HepG2 (cell line): ENCODE results near the gene PITHD1. TPM values are rescaled to one million over a fixed set of nuclear protein-coding genes. Genes with fewer than 3 reads are reported as not detected.

Experiments
- ATF3 ChIP-seq: sonication (generic); formaldehyde crosslinking; IDR thresholded peaks from 2 replicates; pipeline ENCODE4 v1.4.0; 2020; ENCODE audit warnings: missing genetic modification reagents
- ATF7 ChIP-seq, 2 experiments: fragments of 450-650 bp in 1 of 2; sonication (generic) in 1 of 2; formaldehyde crosslinking in 1 of 2; IDR thresholded peaks; 2 replicates each; pipeline versions ENCODE4 v1.4.0 to v1.6.1; 2016 to 2020; ENCODE audit warnings: antibody characterized with exemption in 1 of 2, mild to moderate bottlenecking in 1 of 2, missing genetic modification reagents in 1 of 2
- CENPX ChIP-seq: sonication (generic); formaldehyde crosslinking; IDR thresholded peaks from 2 replicates; pipeline ENCODE4 v1.9.0; 2021; ENCODE audit warnings: mild to moderate bottlenecking, missing genetic modification reagents, moderate library complexity
- FOXM1 ChIP-seq: sonication (generic); formaldehyde crosslinking; IDR thresholded peaks from 2 replicates; pipeline ENCODE4 v1.5.0; 2020; ENCODE audit warnings: missing genetic modification reagents
- GATA4 ChIP-seq: sonication (generic); IDR thresholded peaks from 2 replicates; pipeline ENCODE4 v1.6.1; 2016; ENCODE audit warnings: antibody characterized with exemption, low read depth, borderline replicate concordance
- MZF1 ChIP-seq: sonication (generic); formaldehyde crosslinking; IDR thresholded peaks from 2 replicates; pipeline ENCODE4 v1.8.1; 2023; ENCODE audit warnings: mild to moderate bottlenecking, missing genetic modification reagents, borderline replicate concordance
- RBFOX2 ChIP-seq: fragments of 200-400 bp; formaldehyde crosslinking; IDR thresholded peaks from 2 replicates; pipeline ENCODE4 v1.6.1; 2017; ENCODE audit warnings: low read depth, mild to moderate bottlenecking, low read length
- RELA ChIP-seq: sonication (generic); formaldehyde crosslinking; IDR thresholded peaks from 2 replicates; pipeline ENCODE4 v1.4.0; 2020; ENCODE audit warnings: missing genetic modification reagents
- RXRB ChIP-seq: IDR thresholded peaks from 2 replicates; pipeline ENCODE4 v1.6.1; 2016; ENCODE audit warnings: borderline replicate concordance, missing genetic modification reagents, missing compliant biosample characterization
- SCMH1 ChIP-seq: sonication (generic); formaldehyde crosslinking; IDR thresholded peaks from 2 replicates; pipeline ENCODE4 v1.9.0; 2021; ENCODE audit warnings: missing genetic modification reagents, mild to moderate bottlenecking, borderline replicate concordance
- SIN3A ChIP-seq: IDR thresholded peaks from 2 replicates; pipeline ENCODE4 v1.6.1; 2011; ENCODE audit warnings: low read depth, mild to moderate bottlenecking, control low read depth, low read length, borderline replicate concordance
- SKIL ChIP-seq: sonication (generic); formaldehyde crosslinking; IDR thresholded peaks from 2 replicates; pipeline ENCODE4 v1.8.0; 2022; ENCODE audit warnings: missing genetic modification reagents, mild to moderate bottlenecking, moderate library complexity, borderline replicate concordance
- SMAD9 ChIP-seq: sonication (generic); formaldehyde crosslinking; IDR thresholded peaks from 2 replicates; pipeline ENCODE4 v1.5.1; 2020; ENCODE audit warnings: mild to moderate bottlenecking, missing genetic modification reagents
- SOX5 ChIP-seq: IDR thresholded peaks from 2 replicates; pipeline ENCODE4 v1.6.1; 2016; ENCODE audit warnings: borderline replicate concordance
- TARDBP ChIP-seq: sonication (generic); formaldehyde crosslinking; IDR thresholded peaks from 2 replicates; pipeline ENCODE4 v1.8.0; 2022; ENCODE audit warnings: mild to moderate bottlenecking, missing genetic modification reagents
- ZBTB37 ChIP-seq: sonication (generic); formaldehyde crosslinking; IDR thresholded peaks from 2 replicates; pipeline ENCODE4 v1.4.0; 2020; ENCODE audit warnings: mild to moderate bottlenecking, missing genetic modification reagents
- ZFP36 ChIP-seq: fragments of 150-350 bp; IDR thresholded peaks from 2 replicates; pipeline ENCODE4 v1.6.1; 2018; ENCODE audit warnings: borderline replicate concordance, low read length, low read depth; ENCODE audit not compliant: partially characterized antibody
- ZKSCAN8 ChIP-seq: IDR thresholded peaks from 2 replicates; pipeline ENCODE4 v1.6.1; 2016; ENCODE audit warnings: borderline replicate concordance, missing genetic modification reagents, missing compliant biosample characterization
- ZNF317 ChIP-seq: sonication (generic); formaldehyde crosslinking; IDR thresholded peaks from 2 replicates; pipeline ENCODE4 v1.5.0; 2020; ENCODE audit warnings: mild to moderate bottlenecking, missing genetic modification reagents
- ZNF34 ChIP-seq: sonication (generic); formaldehyde crosslinking; IDR thresholded peaks from 2 replicates; pipeline ENCODE4 v1.4.0; 2020; ENCODE audit warnings: mild to moderate bottlenecking, missing genetic modification reagents, borderline replicate concordance
- ZNF350 ChIP-seq: sonication (generic); formaldehyde crosslinking; IDR thresholded peaks from 2 replicates; pipeline ENCODE4 v1.4.0; 2020; ENCODE audit warnings: mild to moderate bottlenecking, low read depth, missing genetic modification reagents, borderline replicate concordance
- ZNF354B ChIP-seq: sonication (generic); formaldehyde crosslinking; IDR thresholded peaks from 2 replicates; pipeline ENCODE4 v1.8.0; 2022; ENCODE audit warnings: mild to moderate bottlenecking, missing genetic modification reagents
- ZNF383 ChIP-seq: sonication (generic); formaldehyde crosslinking; IDR thresholded peaks from 2 replicates; pipeline ENCODE4 v1.4.0; 2020; ENCODE audit warnings: missing genetic modification reagents, mild to moderate bottlenecking, borderline replicate concordance
- ZNF431 ChIP-seq: sonication (generic); formaldehyde crosslinking; IDR thresholded peaks from 2 replicates; pipeline ENCODE4 v1.9.0; 2022; ENCODE audit warnings: missing genetic modification reagents, low read depth, mild to moderate bottlenecking, borderline replicate concordance
- ZNF562 ChIP-seq: sonication (generic); formaldehyde crosslinking; IDR thresholded peaks from 2 replicates; pipeline ENCODE4 v1.8.0; 2022; ENCODE audit warnings: missing genetic modification reagents, borderline replicate concordance
- ZNF7 ChIP-seq: IDR thresholded peaks from 2 replicates; pipeline ENCODE4 v1.6.1; 2016; ENCODE audit warnings: missing biosample characterization, missing genetic modification reagents
- ZSCAN29 ChIP-seq: sonication (generic); formaldehyde crosslinking; conservative IDR thresholded peaks from 2 replicates; pipeline ENCODE4 v1.4.0; 2020; ENCODE audit warnings: mild to moderate bottlenecking, missing genetic modification reagents
- polyA plus RNA-seq, 8 experiments: library from polyadenylated mRNA; depleted of rRNA in 3 of 8; stranded (reverse) in 7 of 8; unstranded in 1 of 8; fragments of >200 nt; fragmentation: Illumina TruSeq in 4 of 8; extraction: Trizol in 4 of 8; gene quantifications; 2 replicates each; pipeline versions ENCODE4 v1.2.1 to v1.2.3, GENCODE V29; 2011 to 2016; ENCODE audit warnings: low read depth in 4 of 8, missing spikeins in 1 of 8, mixed read lengths in 1 of 8; ENCODE audit not compliant: insufficient read depth in 1 of 8
- total RNA-seq, 5 experiments: library from RNA; depleted of rRNA; stranded (reverse); fragments of >200 nt; fragmentation: Illumina TruSeq; extraction: Trizol; gene quantifications; 2 replicates each; pipeline ENCODE4 v1.2.3, GENCODE V29; 2016; ENCODE audit warnings: low read depth in 1 of 5

PITHD1 gene
- total and polyA plus RNA-seq, 2 of the 13 experiments (the other 11 are each of a cell fraction or from before 2014, with no cell fraction given), result 28.0 to 37.3 TPM

GRCh38 chr1:23800400-23801337, 22.5 kb downstream of the PITHD1 start, which contains the start of gene GALE (continued):
- TF ChIP-seq SKIL, result no peak; the same call in 1 of the 2 replicates
- TF ChIP-seq ATF7 (IDR thresholded peaks at IDR 0.05), result no peak
- TF ChIP-seq ATF7 (CRISPR knock-in tag; IDR thresholded peaks at IDR 0.05), result no peak; the same call in 1 of the 2 replicates
- TF ChIP-seq SMAD9, result no peak; the same call in 1 of the 2 replicates
- TF ChIP-seq TARDBP (CRISPR knock-in tag), result no peak
- TF ChIP-seq ZNF431 (CRISPR knock-in tag), result no peak
- no peak for TF ChIP-seq RELA (CRISPR knock-in tag)
- TF ChIP-seq ZBTB37 (CRISPR knock-in tag), result no peak
- no peak for TF ChIP-seq ZNF383 (CRISPR knock-in tag)
- TF ChIP-seq ZFP36, result no peak
- TF ChIP-seq ZNF317 (CRISPR knock-in tag), result 0 out of 2 replicates have a peak, but pooled peaks have one; percentile 54
- TF ChIP-seq GATA4, result no peak
- TF ChIP-seq FOXM1 (CRISPR knock-in tag), result no peak
- TF ChIP-seq CENPX (CRISPR knock-in tag), result no peak
- TF ChIP-seq ZNF350 (CRISPR knock-in tag), result no peak
- TF ChIP-seq ZNF7, result no peak
- TF ChIP-seq SIN3A, result peak; percentile 89
- TF ChIP-seq SOX5, result no peak
- TF ChIP-seq MZF1 (CRISPR knock-in tag), result no peak
- TF ChIP-seq ZKSCAN8 (CRISPR knock-in tag), result peak; percentile 35; the same call in 1 of the 2 replicates
- no peak for TF ChIP-seq ZNF34
- TF ChIP-seq ZSCAN29 (CRISPR knock-in tag), result peak; percentile 14; the same call in 1 of the 2 replicates
- TF ChIP-seq RXRB (CRISPR knock-in tag), result no peak
- TF ChIP-seq ZNF562 (CRISPR knock-in tag), result no peak
- TF ChIP-seq ZNF354B, result no peak
- TF ChIP-seq ATF3, result no peak
- peak; percentile 91 for TF ChIP-seq RBFOX2
- TF ChIP-seq SCMH1 (CRISPR knock-in tag), result no peak
